Esophagus muscularis mucosa (tissue), 4 donors: ENCODE measurements around the gene DBR1. TPM values are rescaled to one million over a fixed set of nuclear protein-coding genes. Genes with fewer than 3 reads are reported as not detected.

Source experiments
- DNase-seq: peaks from one replicate; pipeline ENCODE4 v3.0.0-alpha.2; 2017; ENCODE audit errors: extremely low spot score
- H3K27ac ChIP-seq, 4 donors: fragments of 200-600 bp; sonication (generic); replicated peaks in 1 of 4; 1 replicate in 3 of 4; 2 replicates in 1 of 4; pipeline ENCODE4 v1.5.1; 2016 to 2019; ENCODE audit warnings: mild to moderate bottlenecking in 1 of 4
- H3K27me3 ChIP-seq, 4 donors: fragments of 200-600 bp; sonication (generic); one replicate each; pipeline versions ENCODE4 v1.5.1 to v1.6.0; 2016 to 2019
- H3K36me3 ChIP-seq, 4 donors: fragments of 200-600 bp; sonication (generic); one replicate each; pipeline ENCODE4 v1.5.1; 2016 to 2019
- H3K4me1 ChIP-seq, 4 donors: fragments of 200-600 bp; sonication (generic); one replicate each; pipeline ENCODE4 v1.5.1; 2016 to 2019
- H3K4me3 ChIP-seq, 4 donors: fragments of 200-600 bp; sonication (generic); 1 replicate in 2 of 4; 2 replicates in 2 of 4; pipeline ENCODE4 v1.5.1; 2016 to 2019; ENCODE audit warnings: mild to moderate bottlenecking in 4 of 4, moderate library complexity in 1 of 4
- H3K9me3 ChIP-seq, 4 donors: fragments of 200-600 bp; sonication (generic); 1 replicate in 3 of 4; 2 replicates in 1 of 4; pipeline ENCODE4 v1.5.1; 2016 to 2019
- CTCF ChIP-seq, 3 experiments: fragments of 200-600 bp in 2 of 3; fragments of 450-650 bp in 1 of 3; sonication (generic) in 2 of 3; IDR thresholded peaks; one replicate each; pipeline ENCODE4 v1.5.1; 2017 to 2019; ENCODE audit warnings: antibody characterized with exemption in 3 of 3, mild to moderate bottlenecking in 2 of 3, moderate library complexity in 1 of 3
- EP300 ChIP-seq: sonication (generic); formaldehyde crosslinking; IDR thresholded peaks from one replicate; pipeline ENCODE4 v1.6.1; 2017; ENCODE audit warnings: antibody characterized with exemption
- POLR2A ChIP-seq: fragments of 450-650 bp; IDR thresholded peaks from one replicate; pipeline ENCODE4 v1.6.1; 2017; ENCODE audit warnings: antibody characterized with exemption, moderate library complexity, mild to moderate bottlenecking, low read depth
- POLR2AphosphoS5 ChIP-seq, 2 donors: sonication (generic); formaldehyde crosslinking; IDR thresholded peaks; one replicate each; pipeline ENCODE4 v1.6.1; 2017; ENCODE audit warnings: antibody characterized with exemption in 2 of 2
- WGBS: methylation state at CpG from one replicate; pipeline ENCODE4 v1.1.5; 2018; 5-methylcytosine and 5-hydroxymethylcytosine counted together
- intact Hi-C: fragments of 100-400 bp; cut with DNase I; formaldehyde crosslinking; loops from one replicate; pipeline ENCODE4 v1.15.1; 2023
- total RNA-seq, 4 donors: library from RNA; depleted of rRNA; stranded (reverse); fragments of >200 nt; gene quantifications; one replicate each; pipeline versions ENCODE4 v1.1.0 to v1.2.1, GENCODE V29; 2016

DBR1 gene
- total RNA-seq, 4 donors from 2014 or later: 10.4 to 12.7 (median 11.7) TPM

- no peak overlapping the region for H3K27ac ChIP-seq
- 85% methylated on average over 4 of the region's 4 CpGs for WGBS
- TF ChIP-seq POLR2A: no peak
- TF ChIP-seq EP300: no peak
- no peak for TF ChIP-seq POLR2AphosphoS5 (IDR thresholded peaks at IDR 0.05)
- no peak for TF ChIP-seq CTCF (IDR thresholded peaks at IDR 0.05)
These were observed 29.2 kb upstream of the DBR1 start for GRCh38 chr3:138203938-138204337.

GRCh38 chr3:138202945-138203701 is 28.4 kb upstream of the DBR1 start:
- TF ChIP-seq CTCF (IDR thresholded peaks at IDR 0.05) (no peak), POLR2AphosphoS5 (IDR thresholded peaks at IDR 0.05) (no peak), POLR2A (no peak), EP300 (no peak)

More at GRCh38 chr3:138203938-138204337, 29.2 kb upstream of the DBR1 start:
- intact Hi-C loops: no loop called here
- H3K4me3 ChIP-seq: no peak overlapping the region
- DNase-seq: no peak
- H3K9me3 ChIP-seq: no peaks in the 10 kb centered on the region
- no peaks in the 10 kb centered on the region for H3K27me3 ChIP-seq
- peaks cover 24 to 30% (median 28%) of the 10 kb centered on the region in 4 donors for H3K4me1 ChIP-seq
- H3K36me3 ChIP-seq: peaks cover 0 to 4% (median 0%) of the 10 kb centered on the region in 4 donors

GRCh38 chr3:138200424-138200823 is 25.7 kb upstream of the DBR1 start:
- peaks cover 0 to 6% (median 0%) of the 10 kb centered on the region in 4 donors for H3K36me3 ChIP-seq
- H3K27ac ChIP-seq: no peak overlapping the region
- no peak for DNase-seq
- H3K4me1 ChIP-seq: peaks cover 17 to 52% (median 27%) of the 10 kb centered on the region in 4 donors
- no peak overlapping the region for H3K4me3 ChIP-seq
- no peaks in the 10 kb centered on the region for H3K9me3 ChIP-seq
- TF ChIP-seq EP300: no peak
- TF ChIP-seq POLR2A: no peak
- no peak for TF ChIP-seq POLR2AphosphoS5 (IDR thresholded peaks at IDR 0.05)
- no peak for TF ChIP-seq CTCF (IDR thresholded peaks at IDR 0.05)
- 63% methylated on average over 1 of the region's 1 CpG for WGBS
- H3K27me3 ChIP-seq: no peaks in the 10 kb centered on the region
- intact Hi-C loops: no loop called here

More at GRCh38 chr3:138202945-138203701, 28.4 kb upstream of the DBR1 start:
- no peaks in the 10 kb centered on the region for H3K27me3 ChIP-seq
- WGBS: 73% methylated on average over 3 of the region's 3 CpGs
- H3K4me3 ChIP-seq: no peak overlapping the region
- H3K36me3 ChIP-seq: peaks cover 0 to 4% (median 0%) of the 10 kb centered on the region in 4 donors
- intact Hi-C loops: no loop called here
- no peak for DNase-seq
- no peak overlapping the region for H3K27ac ChIP-seq
- H3K9me3 ChIP-seq: no peaks in the 10 kb centered on the region
- peaks cover 24 to 32% (median 28%) of the 10 kb centered on the region in 4 donors for H3K4me1 ChIP-seq

- Histone ChIP-seq H3K4me1 (peaks cover 13 to 53% (median 25%) of the 10 kb centered on the region in 4 donors), H3K27ac (no peak overlapping the region), H3K27me3 (no peaks in the 10 kb centered on the region), H3K4me3 (no peak overlapping the region), H3K9me3 (no peaks in the 10 kb centered on the region), H3K36me3 (peaks cover 0 to 6% (median 0%) of the 10 kb centered on the region in 4 donors)
- no peak for DNase-seq
- TF ChIP-seq EP300: no peak
- TF ChIP-seq CTCF (IDR thresholded peaks at IDR 0.05): no peak
- no peak for TF ChIP-seq POLR2A
- no peak for TF ChIP-seq POLR2AphosphoS5 (IDR thresholded peaks at IDR 0.05)
- intact Hi-C loops: no loop called here
- WGBS: 79% methylated on average over 2 of the region's 2 CpGs
These were observed 25.1 kb upstream of the DBR1 start for GRCh38 chr3:138199851-138200250.
